Stimulated activated naive B cell treated with anti-CD40 and anti-IgM and Interleukin-4, amounts not matched to agents 10 μg/mL and 1 μg/mL and 100 μg/mL, for 72 hours (primary cell): ENCODE measurements around the gene SOX5.
"Not testable (repeated sequence)": the region's sequence is repeated elsewhere in the genome, so short reads cannot be mapped to it uniquely, and the experiment has no call there.

Source experiments
- ATAC-seq, 2 donors: fragments of 150-1000 bp; cut with Tn5 transposase; replicated peaks; 2 replicates each; pipeline ENCODE4 v1.10.0; 2021; ENCODE audit warnings: moderate library complexity in 1 of 2
- DNase-seq: peaks from one replicate; pipeline ENCODE4 v3.0.0; 2021
- H3K27ac Mint-ChIP-seq: one replicate; pipeline ENCODE4 v1.8.0; 2022; ENCODE audit warnings: mild to moderate bottlenecking, mixed read lengths
- H3K27me3 Mint-ChIP-seq, 2 donors: one replicate each; pipeline ENCODE4 v1.8.0; 2022; ENCODE audit warnings: mixed read lengths in 2 of 2
- H3K36me3 Mint-ChIP-seq, 2 donors: one replicate each; pipeline ENCODE4 v1.8.0; 2022; ENCODE audit warnings: mixed read lengths in 2 of 2, mild to moderate bottlenecking in 1 of 2
- H3K4me1 Mint-ChIP-seq, 2 donors: one replicate each; pipeline ENCODE4 v1.8.0; 2022; ENCODE audit warnings: mixed read lengths in 2 of 2, mild to moderate bottlenecking in 1 of 2
- H3K4me3 Mint-ChIP-seq, 2 donors: one replicate each; pipeline ENCODE4 v1.8.0; 2022; ENCODE audit warnings: mild to moderate bottlenecking in 2 of 2, mixed read lengths in 2 of 2, moderate library complexity in 1 of 2
- H3K9me3 Mint-ChIP-seq, 2 donors: one replicate each; pipeline ENCODE4 v1.8.0; 2022; ENCODE audit warnings: mixed read lengths in 2 of 2, mild to moderate bottlenecking in 1 of 2

SOX5 gene

DNA sequence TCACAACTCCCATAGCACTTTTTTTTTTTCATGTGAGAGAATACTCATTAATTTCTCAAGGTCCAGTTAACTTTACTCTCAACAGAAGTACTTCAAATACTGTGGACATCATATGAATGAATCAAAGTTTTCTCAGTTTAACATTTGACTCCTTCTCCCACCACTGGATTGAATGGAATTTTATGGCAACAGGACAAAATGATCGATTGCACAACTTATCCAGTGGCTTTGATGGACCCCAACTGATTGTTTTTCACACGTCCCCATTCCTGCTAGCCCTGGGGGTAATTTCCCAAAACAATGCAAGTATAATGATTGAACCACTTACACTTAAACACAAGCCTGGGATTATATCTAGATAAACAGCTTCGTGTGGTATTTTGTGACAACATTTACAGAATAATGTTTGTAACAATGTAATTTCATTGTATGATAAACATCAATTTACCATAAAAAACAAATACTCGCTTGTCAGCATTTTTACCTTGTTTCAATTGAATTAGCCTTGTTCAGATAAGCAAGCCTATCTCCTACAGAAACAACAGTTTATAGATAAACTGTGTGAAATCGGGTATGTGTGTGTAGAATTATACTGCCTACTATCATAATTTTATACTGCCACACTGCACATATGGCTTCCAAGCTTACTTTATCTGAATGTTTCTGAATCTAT lies 60.9 kb downstream of the SOX5 start:
- Mint-ChIP-seq H3K4me1 (no peaks in the 10 kb centered on the region), H3K4me3 (no peak overlapping the region), H3K27me3 (no peaks in the 10 kb centered on the region), H3K36me3 (no peaks in the 10 kb centered on the region), H3K27ac (no peak overlapping the region), H3K9me3 (no peaks in the 10 kb centered on the region)
- DNase-seq (no peak), ATAC-seq (no peak)

DNA sequence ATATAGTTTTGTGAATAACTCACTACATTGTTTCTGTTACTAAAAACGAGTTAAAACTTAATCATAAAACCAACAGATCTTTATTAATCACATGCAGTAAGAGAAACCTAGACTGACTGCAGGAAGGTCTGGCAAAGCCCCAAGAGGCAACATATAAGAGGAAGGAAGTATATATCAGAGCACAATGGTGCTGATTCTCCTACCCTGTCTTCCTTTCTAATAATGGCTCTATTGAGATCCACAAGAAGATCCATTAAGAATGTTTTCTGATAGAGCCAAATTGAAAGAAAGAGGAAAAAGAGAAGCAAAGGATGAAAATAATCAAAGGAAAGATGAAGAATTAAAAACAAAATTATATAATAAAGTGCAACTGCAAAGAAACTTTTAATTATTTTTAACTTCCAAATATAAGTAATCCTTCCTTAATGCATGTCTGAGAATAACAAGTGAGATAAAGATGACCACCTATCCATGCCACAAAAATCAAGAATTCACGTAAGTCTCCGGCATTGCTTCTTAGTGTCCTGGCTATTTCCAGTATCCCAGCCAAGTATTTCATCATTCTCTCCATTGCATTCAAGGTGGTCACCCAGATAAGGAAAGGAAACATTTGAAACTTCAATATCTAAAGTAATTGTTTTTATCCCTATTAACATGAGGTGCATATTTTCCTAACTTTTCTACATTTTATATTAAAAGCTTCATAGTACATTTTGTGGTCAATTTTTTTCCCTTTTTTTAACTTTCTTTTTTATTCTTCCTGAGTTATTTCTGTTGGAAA lies 62.2 kb downstream of the SOX5 start:
- Mint-ChIP-seq H3K36me3 (no peaks in the 10 kb centered on the region), H3K4me1 (no peaks in the 10 kb centered on the region), H3K4me3 (no peak overlapping the region), H3K27me3 (no peaks in the 10 kb centered on the region), H3K27ac (no peak overlapping the region), H3K9me3 (no peaks in the 10 kb centered on the region)
- ATAC-seq (no peak), DNase-seq (no peak)

- H3K36me3 Mint-ChIP-seq = no peaks in the 10 kb centered on the region
- H3K4me1 Mint-ChIP-seq = no peaks in the 10 kb centered on the region
- ATAC-seq (no peak), DNase-seq (no peak)
- no peak overlapping the region for H3K27ac Mint-ChIP-seq
- no peak overlapping the region for H3K4me3 Mint-ChIP-seq
- no peaks in the 10 kb centered on the region for H3K27me3 Mint-ChIP-seq
- H3K9me3 Mint-ChIP-seq = no peaks in the 10 kb centered on the region
These were observed 64.1 kb downstream of the SOX5 start for GRCh38 chr12:23885394-23885793.

GRCh38 chr12:23884909-23885308 lies 64.6 kb downstream of the SOX5 start:
- H3K9me3 Mint-ChIP-seq = no peaks in the 10 kb centered on the region
- no peak overlapping the region for H3K27ac Mint-ChIP-seq
- no peak overlapping the region for H3K4me3 Mint-ChIP-seq
- H3K4me1 Mint-ChIP-seq = no peaks in the 10 kb centered on the region
- H3K36me3 Mint-ChIP-seq = no peaks in the 10 kb centered on the region
- DNase-seq (no peak), ATAC-seq (no peak)
- no peaks in the 10 kb centered on the region for H3K27me3 Mint-ChIP-seq

GRCh38 chr12:23880988-23881387 lies 68.5 kb downstream of the SOX5 start:
- peaks cover 0 to 3% of the 10 kb centered on the region in 2 donors for H3K9me3 Mint-ChIP-seq
- no peaks in the 10 kb centered on the region for H3K27me3 Mint-ChIP-seq

GRCh38 chr12:23876618-23877017 lies 72.9 kb downstream of the SOX5 start:
- not testable (repeated sequence) for H3K4me3 Mint-ChIP-seq, H3K36me3 Mint-ChIP-seq, ATAC-seq, H3K4me1 Mint-ChIP-seq, H3K27ac Mint-ChIP-seq, H3K27me3 Mint-ChIP-seq, H3K9me3 Mint-ChIP-seq, DNase-seq

More at GRCh38 chr12:23880988-23881387, 68.5 kb downstream of the SOX5 start:
- no peak for DNase-seq
- no peak for ATAC-seq
- Mint-ChIP-seq H3K4me3 (no peak overlapping the region), H3K4me1 (no peaks in the 10 kb centered on the region), H3K27ac (no peak overlapping the region), H3K36me3 (no peaks in the 10 kb centered on the region)

DNA sequence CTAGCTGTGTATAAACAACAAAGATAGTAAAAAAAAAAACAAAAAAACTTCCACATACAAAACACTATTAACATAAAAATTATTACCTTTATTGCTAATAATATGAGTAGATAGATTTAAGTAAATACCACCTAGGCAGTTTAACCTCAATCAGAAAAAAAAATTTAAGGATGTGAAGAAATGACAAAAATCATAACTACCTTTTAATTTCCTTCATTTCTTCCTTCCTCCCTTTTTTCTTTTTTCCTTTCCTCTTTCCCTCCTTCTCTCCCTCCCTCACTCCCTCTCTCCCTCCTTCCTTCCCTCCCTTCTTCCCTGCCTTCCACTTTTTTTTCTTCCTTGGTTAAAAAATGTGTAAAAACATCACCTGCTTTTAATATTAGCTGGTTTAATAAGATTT lies 81.7 kb downstream of the SOX5 start:
- Mint-ChIP-seq H3K36me3 (no peaks in the 10 kb centered on the region), H3K4me3 (no peak overlapping the region), H3K27ac (no peak overlapping the region), H3K4me1 (no peaks in the 10 kb centered on the region), H3K27me3 (no peaks in the 10 kb centered on the region), H3K9me3 (peaks cover 0 to 1% of the 10 kb centered on the region in 2 donors)
- DNase-seq = no peak
- no peak for ATAC-seq

GRCh38 chr12:23862701-23863100 lies 86.8 kb downstream of the SOX5 start:
- no peaks in the 10 kb centered on the region for H3K27me3 Mint-ChIP-seq
- no peak overlapping the region for H3K27ac Mint-ChIP-seq
- no peak for ATAC-seq
- DNase-seq = no peak
- peaks cover 0 to 2% of the 10 kb centered on the region in 2 donors for H3K36me3 Mint-ChIP-seq
- no peak overlapping the region for H3K4me3 Mint-ChIP-seq
- peaks cover 10 to 11% of the 10 kb centered on the region in 2 donors for H3K9me3 Mint-ChIP-seq
- H3K4me1 Mint-ChIP-seq = no peaks in the 10 kb centered on the region

- peaks cover 10 to 11% of the 10 kb centered on the region in 2 donors for H3K9me3 Mint-ChIP-seq
- H3K27ac Mint-ChIP-seq = no peak overlapping the region
- no peaks in the 10 kb centered on the region for H3K27me3 Mint-ChIP-seq
- no peak for DNase-seq
- no peak overlapping the region for H3K4me3 Mint-ChIP-seq
- peaks cover 0 to 2% of the 10 kb centered on the region in 2 donors for H3K36me3 Mint-ChIP-seq
- ATAC-seq = no peak
- no peaks in the 10 kb centered on the region for H3K4me1 Mint-ChIP-seq
These were observed 89.5 kb downstream of the SOX5 start for GRCh38 chr12:23860019-23860418.

DNA sequence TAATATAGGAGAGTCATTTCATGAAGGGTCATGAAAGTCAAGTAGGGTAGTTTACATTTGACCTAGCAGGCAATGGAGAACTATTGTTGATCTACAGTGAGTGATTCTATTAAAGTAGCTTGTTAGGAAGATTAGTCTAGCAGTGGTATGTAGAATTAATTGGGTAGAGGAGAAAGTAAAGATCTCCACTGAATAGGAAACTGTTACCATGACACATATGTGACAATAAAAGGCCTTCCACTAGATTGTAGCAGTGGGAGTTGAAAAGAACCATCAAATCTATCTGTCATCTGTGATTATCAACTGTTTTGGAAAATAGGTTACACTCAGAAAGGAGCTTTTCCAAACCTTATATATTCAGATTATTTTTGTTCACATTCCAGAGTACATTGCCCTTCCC lies 92.3 kb downstream of the SOX5 start:
- H3K36me3 Mint-ChIP-seq = peaks cover 0 to 2% of the 10 kb centered on the region in 2 donors
- DNase-seq = no peak
- H3K4me1 Mint-ChIP-seq = no peaks in the 10 kb centered on the region
- no peak overlapping the region for H3K4me3 Mint-ChIP-seq
- H3K9me3 Mint-ChIP-seq = peaks cover 10 to 11% of the 10 kb centered on the region in 2 donors
- no peak for ATAC-seq
- H3K27ac Mint-ChIP-seq = no peak overlapping the region
- H3K27me3 Mint-ChIP-seq = no peaks in the 10 kb centered on the region

- DNase-seq (no peak), ATAC-seq (no peak)
- Mint-ChIP-seq H3K27me3 (no peaks in the 10 kb centered on the region), H3K36me3 (peaks cover 0 to 2% of the 10 kb centered on the region in 2 donors), H3K4me3 (no peak overlapping the region), H3K4me1 (no peaks in the 10 kb centered on the region), H3K9me3 (peaks cover 10 to 11% of the 10 kb centered on the region in 2 donors), H3K27ac (no peak overlapping the region)
These were observed 93.7 kb downstream of the SOX5 start for GRCh38 chr12:23855813-23856212.

DNA sequence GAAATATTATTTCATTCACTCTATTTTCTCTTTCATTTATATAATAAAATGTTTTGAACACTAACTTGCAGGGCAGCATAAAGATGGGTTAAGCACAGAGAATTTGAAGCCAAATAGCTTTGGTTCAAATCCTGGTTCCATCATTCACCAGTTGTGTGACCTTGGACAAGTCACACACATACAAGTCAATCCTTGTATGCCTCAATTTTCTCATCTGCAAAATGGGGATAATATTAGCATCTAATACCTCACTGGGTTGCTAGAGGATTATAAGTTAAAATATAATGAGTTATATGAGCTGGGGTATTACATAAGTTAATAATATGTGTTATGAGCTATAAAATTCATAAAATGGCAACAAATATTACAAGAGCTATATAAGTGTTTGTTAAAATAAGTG lies 94.9 kb downstream of the SOX5 start:
- ATAC-seq = no peak
- H3K4me3 Mint-ChIP-seq = no peak overlapping the region
- DNase-seq = no peak
- no peak overlapping the region for H3K27ac Mint-ChIP-seq
- no peaks in the 10 kb centered on the region for H3K27me3 Mint-ChIP-seq
- no peaks in the 10 kb centered on the region for H3K4me1 Mint-ChIP-seq
- H3K9me3 Mint-ChIP-seq = peaks cover 7 to 8% of the 10 kb centered on the region in 2 donors
- H3K36me3 Mint-ChIP-seq = peaks cover 0 to 2% of the 10 kb centered on the region in 2 donors

DNA sequence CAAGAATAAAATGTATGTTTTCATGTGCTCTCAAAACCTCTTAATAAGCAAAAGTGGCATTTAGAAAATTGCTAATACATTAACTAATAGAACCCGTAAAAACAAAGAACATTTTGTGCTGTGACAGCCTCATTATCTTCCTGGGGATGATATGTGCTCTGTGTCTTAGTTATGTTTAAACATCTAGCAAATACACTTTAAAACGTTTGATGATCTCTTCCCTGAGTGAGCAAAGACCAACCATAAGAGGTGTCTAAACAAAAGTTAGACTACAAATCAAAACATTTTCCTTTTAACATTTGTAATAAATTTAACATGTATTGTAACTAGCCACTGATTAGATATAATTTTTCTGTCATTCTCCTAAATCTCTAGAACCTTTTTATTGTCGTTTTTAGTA lies 95.8 kb downstream of the SOX5 start:
- ATAC-seq (no peak), DNase-seq (no peak)
- H3K36me3 Mint-ChIP-seq = no peaks in the 10 kb centered on the region
- H3K27me3 Mint-ChIP-seq = no peaks in the 10 kb centered on the region
- peaks cover 3 to 4% of the 10 kb centered on the region in 2 donors for H3K9me3 Mint-ChIP-seq
- no peak overlapping the region for H3K27ac Mint-ChIP-seq
- H3K4me3 Mint-ChIP-seq = no peak overlapping the region
- H3K4me1 Mint-ChIP-seq = no peaks in the 10 kb centered on the region

DNA sequence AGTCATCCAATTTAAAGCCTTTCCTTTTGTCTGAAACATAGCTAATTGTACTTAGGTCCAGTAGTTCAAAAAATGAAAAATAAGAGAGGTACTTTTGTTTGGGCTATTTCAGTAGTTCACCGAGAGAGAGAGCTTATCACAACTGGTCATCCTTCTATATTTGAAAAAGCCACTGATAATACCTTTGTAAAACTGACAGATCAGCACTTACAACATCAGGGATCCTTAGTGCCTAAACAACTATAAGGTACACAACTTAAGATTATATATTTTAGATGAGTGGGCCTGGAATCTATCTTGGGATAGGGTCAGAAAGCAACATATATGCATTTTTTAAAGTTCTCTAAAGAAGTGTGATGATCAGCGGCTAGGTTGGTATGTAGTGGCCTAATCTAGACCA lies 97.9 kb downstream of the SOX5 start:
- Mint-ChIP-seq H3K27me3 (no peaks in the 10 kb centered on the region), H3K36me3 (no peaks in the 10 kb centered on the region), H3K4me1 (no peaks in the 10 kb centered on the region), H3K4me3 (no peak overlapping the region), H3K9me3 (no peaks in the 10 kb centered on the region), H3K27ac (no peak overlapping the region)
- ATAC-seq = no peak
- no peak for DNase-seq

DNA sequence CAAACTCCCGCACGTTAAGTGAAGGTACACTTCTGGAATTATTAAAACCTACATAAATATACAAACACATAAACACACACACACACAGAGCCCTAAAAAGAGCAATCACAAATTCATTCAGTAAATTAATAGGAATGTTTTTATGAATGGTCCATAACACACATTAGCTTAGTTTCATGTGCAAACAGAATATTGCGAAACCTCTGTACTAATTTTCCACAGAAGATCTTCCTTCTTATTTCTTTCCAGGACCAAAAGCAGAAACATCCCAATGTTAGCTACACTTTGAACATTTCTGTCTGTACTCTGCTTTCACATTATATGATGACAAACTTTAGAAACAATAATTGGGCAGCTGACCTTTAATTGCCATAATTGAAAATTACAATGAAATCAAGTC lies 101.6 kb downstream of the SOX5 start:
- H3K27me3 Mint-ChIP-seq = no peaks in the 10 kb centered on the region
- no peaks in the 10 kb centered on the region for H3K9me3 Mint-ChIP-seq
- no peaks in the 10 kb centered on the region for H3K36me3 Mint-ChIP-seq

More for the DNA sequence above, 101.6 kb downstream of the SOX5 start:
- H3K4me3 Mint-ChIP-seq = no peak overlapping the region
- no peak overlapping the region for H3K27ac Mint-ChIP-seq
- H3K4me1 Mint-ChIP-seq = no peaks in the 10 kb centered on the region
- ATAC-seq (no peak), DNase-seq (no peak)
